NCI-H1417 treated with DMSO at 0.1 percent for 48 hours (cell line): ENCODE results near the gene CYP4V2.
A peak's percentile ranks its signal among the peaks of the same experiment; 100 is the strongest.

ENCODE experiments used
- DNase-seq: peaks from one replicate; lab custom pipeline; 2025; lab: John Stamatoyannopoulos, UW

CYP4V2 gene

GRCh38 chr4:186189656-186190055, 1.7 kb upstream of the CYP4V2 start:
- DNase-seq, result no peak

GRCh38 chr4:186190581-186191199, 677 bp upstream of the CYP4V2 start:
- no peak for DNase-seq

- no peak for DNase-seq
Measured at GRCh38 chr4:186192066-186192612, 772 bp downstream of the CYP4V2 start.

GRCh38 chr4:186193851-186194250, 2.5 kb downstream of the CYP4V2 start:
- DNase-seq, result no peak

GRCh38 chr4:186196063-186196462, 4.7 kb downstream of the CYP4V2 start:
- DNase-seq, result no peak

- DNase-seq, result peak; percentile 29
Measured at GRCh38 chr4:186200516-186200915, 9.1 kb downstream of the CYP4V2 start.

GRCh38 chr4:186201010-186201409, 9.6 kb downstream of the CYP4V2 start:
- no peak for DNase-seq

- no peak for DNase-seq
Measured at GRCh38 chr4:186201535-186202230, 10.3 kb downstream of the CYP4V2 start.

GRCh38 chr4:186202490-186203140, 11.2 kb downstream of the CYP4V2 start:
- no peak for DNase-seq

GRCh38 chr4:186203406-186203805, 12.0 kb downstream of the CYP4V2 start:
- DNase-seq, result no peak

- no peak for DNase-seq
Measured at GRCh38 chr4:186204103-186204559, 12.8 kb downstream of the CYP4V2 start.

- no peak for DNase-seq
Measured at GRCh38 chr4:186204686-186205085, 13.3 kb downstream of the CYP4V2 start.

GRCh38 chr4:186205156-186205555, 13.8 kb downstream of the CYP4V2 start:
- no peak for DNase-seq

- DNase-seq, result no peak
Measured at GRCh38 chr4:186216465-186217024, 25.2 kb downstream of the CYP4V2 start.

- no peak for DNase-seq
Measured at GRCh38 chr4:186217733-186218293, 26.4 kb downstream of the CYP4V2 start.

GRCh38 chr4:186221624-186222023, 30.3 kb downstream of the CYP4V2 start:
- no peak for DNase-seq

GRCh38 chr4:186225848-186226247, 34.5 kb downstream of the CYP4V2 start:
- DNase-seq, result no peak

- DNase-seq, result no peak
Measured at GRCh38 chr4:186226521-186227189, 35.3 kb downstream of the CYP4V2 start.

- DNase-seq, result no peak
Measured at GRCh38 chr4:186227221-186227620, 35.9 kb downstream of the CYP4V2 start, which contains the start of gene KLKB1. KLKB1 (plus strand) TSS chr4:186227507; CDS start chr4:186228196, 689 bp downstream.

GRCh38 chr4:186227744-186228513, 36.6 kb downstream of the CYP4V2 start:
- DNase-seq, result no peak

GRCh38 chr4:186228514-186228894, 37.1 kb downstream of the CYP4V2 start:
- DNase-seq, result no peak
